HepG2 (cell line): Measurements from ENCODE around the gene KCNAB1. TPM values are rescaled to one million over a fixed set of nuclear protein-coding genes. Genes with fewer than 3 reads are reported as not detected.

Experiments used
- CREB1 ChIP-seq, 2 experiments: fragments of 450-650 bp in 1 of 2; IDR thresholded peaks; 2 replicates each; pipeline ENCODE4 v1.6.1; 2016 to 2017; ENCODE audit warnings: control low read depth in 1 of 2, mild to moderate bottlenecking in 1 of 2, missing compliant biosample characterization in 1 of 2, missing genetic modification characterization in 1 of 2
- DPF2 ChIP-seq: sonication (generic); formaldehyde crosslinking; IDR thresholded peaks from 2 replicates; pipeline ENCODE4 v1.4.0; 2020; ENCODE audit warnings: mild to moderate bottlenecking, low read depth, missing genetic modification reagents, borderline replicate concordance
- HNF4G ChIP-seq, 2 experiments: sonication (generic) in 1 of 2; formaldehyde crosslinking in 1 of 2; IDR thresholded peaks; 2 replicates each; pipeline versions ENCODE4 v1.4.0 to v1.6.1; 2011 to 2020; ENCODE audit warnings: borderline replicate concordance in 2 of 2, low read depth in 2 of 2, mild to moderate bottlenecking in 2 of 2, low read length in 1 of 2, missing genetic modification reagents in 1 of 2, moderate library complexity in 1 of 2
- ISL2 ChIP-seq: sonication (generic); formaldehyde crosslinking; IDR thresholded peaks from 2 replicates; pipeline ENCODE4 v1.5.0; 2020; ENCODE audit warnings: missing genetic modification reagents
- NFYC ChIP-seq: IDR thresholded peaks from 2 replicates; pipeline ENCODE4 v1.6.1; 2016; ENCODE audit warnings: missing genetic modification reagents, missing compliant biosample characterization
- NONO ChIP-seq, 2 experiments: fragments of 450-650 bp in 1 of 2; sonication (generic) in 1 of 2; formaldehyde crosslinking in 1 of 2; IDR thresholded peaks in 1 of 2; conservative IDR thresholded peaks in 1 of 2; 2 replicates each; pipeline versions ENCODE4 v1.6.1 to v1.8.0; 2017 to 2022; ENCODE audit warnings: mild to moderate bottlenecking in 1 of 2, missing genetic modification reagents in 1 of 2, moderate library complexity in 1 of 2
- PAF1 ChIP-seq: IDR thresholded peaks from 2 replicates; pipeline ENCODE4 v1.6.1; 2016; ENCODE audit warnings: missing genetic modification reagents, missing compliant biosample characterization
- PATZ1 ChIP-seq: sonication (generic); formaldehyde crosslinking; IDR thresholded peaks from 2 replicates; pipeline ENCODE4 v1.4.0; 2020; ENCODE audit warnings: missing genetic modification reagents
- PRDM4 ChIP-seq: sonication (generic); formaldehyde crosslinking; IDR thresholded peaks from 2 replicates; pipeline ENCODE4 v1.9.0; 2021; ENCODE audit warnings: missing genetic modification reagents, borderline replicate concordance
- REXO4 ChIP-seq: sonication (generic); formaldehyde crosslinking; IDR thresholded peaks from 2 replicates; pipeline ENCODE4 v1.8.0; 2022; ENCODE audit warnings: missing genetic modification reagents, mild to moderate bottlenecking, borderline replicate concordance
- RXRB ChIP-seq: IDR thresholded peaks from 2 replicates; pipeline ENCODE4 v1.6.1; 2016; ENCODE audit warnings: borderline replicate concordance, missing genetic modification reagents, missing compliant biosample characterization
- SNAPC2 ChIP-seq: sonication (generic); formaldehyde crosslinking; IDR thresholded peaks from 2 replicates; pipeline ENCODE4 v1.8.1; 2022; ENCODE audit warnings: mild to moderate bottlenecking, missing genetic modification reagents
- USF2 ChIP-seq, 2 experiments: sonication (generic) in 1 of 2; formaldehyde crosslinking in 1 of 2; IDR thresholded peaks; 2 replicates each; pipeline versions ENCODE4 v1.5.1 to v1.6.1; 2011 to 2020; ENCODE audit warnings: borderline replicate concordance in 1 of 2, low read depth in 1 of 2, low read length in 1 of 2, mild to moderate bottlenecking in 1 of 2, missing genetic modification reagents in 1 of 2, moderate library complexity in 1 of 2
- ZMYM2 ChIP-seq: sonication (generic); formaldehyde crosslinking; IDR thresholded peaks from 2 replicates; pipeline ENCODE4 v1.8.0; 2022; ENCODE audit warnings: mild to moderate bottlenecking, missing genetic modification reagents
- ZNF121 ChIP-seq: sonication (generic); formaldehyde crosslinking; IDR thresholded peaks from 2 replicates; pipeline ENCODE4 v1.5.0; 2020; ENCODE audit warnings: mild to moderate bottlenecking, missing genetic modification reagents
- ZNF326 ChIP-seq: sonication (generic); formaldehyde crosslinking; IDR thresholded peaks from 2 replicates; pipeline ENCODE4 v1.4.0; 2020; ENCODE audit warnings: missing genetic modification reagents, borderline replicate concordance
- ZNF687 ChIP-seq: sonication (generic); formaldehyde crosslinking; IDR thresholded peaks from 2 replicates; pipeline ENCODE4 v1.5.1; 2020; ENCODE audit warnings: mild to moderate bottlenecking, missing genetic modification reagents, moderate library complexity
- ZZZ3 ChIP-seq: sonication (generic); formaldehyde crosslinking; IDR thresholded peaks from 2 replicates; pipeline ENCODE4 v1.4.0; 2020; ENCODE audit warnings: missing genetic modification reagents, mild to moderate bottlenecking, borderline replicate concordance
- polyA plus RNA-seq, 8 experiments: library from polyadenylated mRNA; depleted of rRNA in 3 of 8; stranded (reverse) in 7 of 8; unstranded in 1 of 8; fragments of >200 nt; fragmentation: Illumina TruSeq in 4 of 8; extraction: Trizol in 4 of 8; gene quantifications; 2 replicates each; pipeline versions ENCODE4 v1.2.1 to v1.2.3, GENCODE V29; 2011 to 2016; ENCODE audit warnings: low read depth in 4 of 8, missing spikeins in 1 of 8, mixed read lengths in 1 of 8; ENCODE audit not compliant: insufficient read depth in 1 of 8
- total RNA-seq, 5 experiments: library from RNA; depleted of rRNA; stranded (reverse); fragments of >200 nt; fragmentation: Illumina TruSeq; extraction: Trizol; gene quantifications; 2 replicates each; pipeline ENCODE4 v1.2.3, GENCODE V29; 2016; ENCODE audit warnings: low read depth in 1 of 5

KCNAB1 gene
- total and polyA plus RNA-seq, 2 of the 13 experiments (the other 11 are each of a cell fraction or from before 2014, with no cell fraction given) = not detected

- TF ChIP-seq PATZ1 (CRISPR knock-in tag) (peak; percentile 72), REXO4 (CRISPR knock-in tag) (no peak), ZNF121 (CRISPR knock-in tag) (no peak), ZNF326 (CRISPR knock-in tag) (no peak), ZMYM2 (CRISPR knock-in tag) (no peak), HNF4G (IDR thresholded peaks at IDR 0.05; ENCODE audit: borderline replicate concordance, low read depth, low read length) (no peak), HNF4G (CRISPR knock-in tag; IDR thresholded peaks at IDR 0.05; ENCODE audit: borderline replicate concordance, low read depth) (no peak), RXRB (CRISPR knock-in tag) (no peak), ZZZ3 (no peak), NONO (IDR thresholded peaks at IDR 0.05) (no peak), NONO (CRISPR knock-in tag; conservative IDR thresholded peaks at IDR 0.05) (no peak), SNAPC2 (no peak), ISL2 (no peak), PAF1 (no peak), CREB1 (IDR thresholded peaks at IDR 0.05) (no peak), CREB1 (CRISPR knock-in tag; IDR thresholded peaks at IDR 0.05) (no peak), NFYC (CRISPR knock-in tag) (peak; percentile 73), DPF2 (no peak), PRDM4 (CRISPR knock-in tag) (no peak), ZNF687 (CRISPR knock-in tag) (no peak), USF2 (IDR thresholded peaks at IDR 0.05; ENCODE audit: low read depth, low read length) (peak; percentile 64), USF2 (CRISPR knock-in tag; IDR thresholded peaks at IDR 0.05; ENCODE audit: borderline replicate concordance) (peak; percentile 74; the same call in 1 of the 2 replicates)
These were observed 335.5 kb downstream of the KCNAB1 start (continued) for GRCh38 chr3:156455839-156456238.
